ENCODE data around the gene ITPR3. TPM values are rescaled to one million over a fixed set of nuclear protein-coding genes. Genes with fewer than 3 reads are reported as not detected.

The ITPR3 gene
- total and polyA plus RNA-seq, 2 donors from 2014 or later, result 4.2 to 86.3 TPM

GRCh38 chr6:33639559-33639958 is 18.4 kb downstream of the ITPR3 start:
- intact Hi-C loops (cut with DNase I), result no loop called here
- FAIRE-seq (no peak), DNase-seq (no peak)
- Histone ChIP-seq H3K4me3 (ENCODE audit: low read length in 3 of 3) (no peak overlapping the region), H3K4me1 (ENCODE audit: control insufficient read depth in 2 of 3, insufficient read depth in 2 of 3, low read depth in 1 of 3, low read length in 3 of 3) (peaks cover 0 to under 1% (median 0%) of the 10 kb centered on the region in 3 donors), H3K27me3 (ENCODE audit: control insufficient read depth, insufficient read depth, low read length) (no peaks in the 10 kb centered on the region), H3K36me3 (ENCODE audit: control insufficient read depth in 2 of 3, insufficient read depth in 3 of 3, low read length in 3 of 3) (no peaks in the 10 kb centered on the region), H3K9ac (ENCODE audit: low read length in 3 of 3) (no peak overlapping the region), H3K27ac (ENCODE audit: low read depth in 2 of 2, low read length in 2 of 2) (no peak overlapping the region), H3K9me3 (ENCODE audit: control insufficient read depth in 2 of 3, insufficient read depth in 1 of 3, low read length in 3 of 3) (no peaks in the 10 kb centered on the region)
- TF ChIP-seq CTCF (IDR thresholded peaks at IDR 0.05; ENCODE audit: borderline replicate concordance, extremely low read depth, insufficient read depth), result no peak

GRCh38 chr6:33640361-33640760 is 19.2 kb downstream of the ITPR3 start:
- Histone ChIP-seq H3K9me3 (ENCODE audit: control insufficient read depth in 2 of 3, insufficient read depth in 1 of 3, low read length in 3 of 3) (no peaks in the 10 kb centered on the region), H3K4me1 (ENCODE audit: control insufficient read depth in 2 of 3, insufficient read depth in 2 of 3, low read depth in 1 of 3, low read length in 3 of 3) (no peaks in the 10 kb centered on the region)

DNA sequence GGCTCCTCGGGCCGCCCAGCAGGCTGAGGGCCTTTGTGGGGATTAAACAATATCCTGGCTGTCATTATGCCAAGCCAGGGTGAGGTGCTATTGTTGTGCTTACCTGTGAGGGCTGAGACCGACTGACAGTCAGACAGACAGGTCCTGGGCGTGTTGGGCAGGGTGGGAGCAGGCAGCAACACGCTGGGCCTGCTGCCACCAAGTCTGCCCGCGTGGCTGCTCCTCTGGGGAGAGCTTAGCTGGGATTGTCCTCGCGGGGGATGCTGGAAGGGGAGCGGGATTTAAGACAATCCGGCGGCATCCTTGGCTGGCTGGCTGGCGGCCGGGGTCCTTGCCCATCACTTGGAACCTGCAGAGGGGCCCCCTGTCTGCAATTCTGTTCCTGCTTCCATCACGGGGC is 20.0 kb downstream of the ITPR3 start:
- FAIRE-seq (no peak), DNase-seq (no peak)

More at GRCh38 chr6:33640361-33640760, 19.2 kb downstream of the ITPR3 start:
- DNase-seq (no peak), FAIRE-seq (no peak)
- H3K36me3 ChIP-seq (ENCODE audit: control insufficient read depth in 2 of 3, insufficient read depth in 3 of 3, low read length in 3 of 3), result no peaks in the 10 kb centered on the region
- no peaks in the 10 kb centered on the region for H3K27me3 ChIP-seq (ENCODE audit: control insufficient read depth, insufficient read depth, low read length)
- H3K9ac ChIP-seq (ENCODE audit: low read length in 3 of 3), result no peak overlapping the region
- intact Hi-C loops (cut with DNase I), result no loop called here
- H3K27ac ChIP-seq (ENCODE audit: low read depth in 2 of 2, low read length in 2 of 2), result no peak overlapping the region
- H3K4me3 ChIP-seq (ENCODE audit: low read length in 3 of 3), result no peak overlapping the region
- no peak for TF ChIP-seq CTCF (IDR thresholded peaks at IDR 0.05; ENCODE audit: borderline replicate concordance, extremely low read depth, insufficient read depth)

More for the DNA sequence above, 20.0 kb downstream of the ITPR3 start:
- no peak overlapping the region for H3K9ac ChIP-seq (ENCODE audit: low read length in 3 of 3)
- H3K9me3 ChIP-seq (ENCODE audit: control insufficient read depth in 2 of 3, insufficient read depth in 1 of 3, low read length in 3 of 3), result no peaks in the 10 kb centered on the region
- H3K27me3 ChIP-seq (ENCODE audit: control insufficient read depth, insufficient read depth, low read length), result no peaks in the 10 kb centered on the region
- H3K4me3 ChIP-seq (ENCODE audit: low read length in 3 of 3), result no peak overlapping the region
- no peak overlapping the region for H3K27ac ChIP-seq (ENCODE audit: low read depth in 2 of 2, low read length in 2 of 2)
- intact Hi-C loops (cut with DNase I), result no loop called here
- no peaks in the 10 kb centered on the region for H3K36me3 ChIP-seq (ENCODE audit: control insufficient read depth in 2 of 3, insufficient read depth in 3 of 3, low read length in 3 of 3)
- H3K4me1 ChIP-seq (ENCODE audit: control insufficient read depth in 2 of 3, insufficient read depth in 2 of 3, low read depth in 1 of 3, low read length in 3 of 3), result no peaks in the 10 kb centered on the region
- TF ChIP-seq CTCF (IDR thresholded peaks at IDR 0.05; ENCODE audit: borderline replicate concordance, extremely low read depth, insufficient read depth), result no peak

All from kidney (tissue), 14 donors.